ENCODE data around the gene HECTD4. TPM values are rescaled to one million over a fixed set of nuclear protein-coding genes. Genes with fewer than 3 reads are reported as not detected.

HECTD4 gene
- total RNA-seq, 4 donors from 2014 or later = 26.6 to 47.1 (median 33.2) TPM

- DNase-seq (ENCODE audit: low spot score) = no peak
- ATAC-seq (ENCODE audit: low FRiP score) = no peak
Observed at GRCh38 chr12:112183141-112184021, 198.8 kb downstream of the HECTD4 start.

GRCh38 chr12:112182499-112182898 lies 199.7 kb downstream of the HECTD4 start:
- DNase-seq (ENCODE audit: low spot score) = no peak
- ATAC-seq (ENCODE audit: low FRiP score) = no peak
- no peak for TF ChIP-seq CTCF (IDR thresholded peaks at IDR 0.05)

More at GRCh38 chr12:112183141-112184021, 198.8 kb downstream of the HECTD4 start:
- no peak for TF ChIP-seq CTCF (IDR thresholded peaks at IDR 0.05)

GRCh38 chr12:112180422-112180821 lies 201.8 kb downstream of the HECTD4 start:
- no peak for TF ChIP-seq CTCF (IDR thresholded peaks at IDR 0.05)
- ATAC-seq (ENCODE audit: low FRiP score) = no peak
- DNase-seq (ENCODE audit: low spot score) = no peak

GRCh38 chr12:112179916-112180315 lies 202.3 kb downstream of the HECTD4 start:
- TF ChIP-seq CTCF (IDR thresholded peaks at IDR 0.05) = no peak
- no peak for ATAC-seq (ENCODE audit: low FRiP score)
- DNase-seq (ENCODE audit: low spot score) = no peak

GRCh38 chr12:112179341-112179740 lies 202.9 kb downstream of the HECTD4 start:
- no peak for DNase-seq (ENCODE audit: low spot score)
- TF ChIP-seq CTCF (IDR thresholded peaks at IDR 0.05) = no peak
- ATAC-seq (ENCODE audit: low FRiP score) = no peak

- no peak for ATAC-seq (ENCODE audit: low FRiP score)
- no peak for DNase-seq (ENCODE audit: low spot score)
- no peak for TF ChIP-seq CTCF (IDR thresholded peaks at IDR 0.05)
Observed at GRCh38 chr12:112178796-112179195, 203.4 kb downstream of the HECTD4 start.
